ENCODE data around the gene CHGA.

GRCh38 chr14:92900660-92901059 is 22.3 kb upstream of the CHGA start:
- TF ChIP-seq CTCF (IDR thresholded peaks at IDR 0.05) (no peak), POLR2AphosphoS5 (IDR thresholded peaks at IDR 0.05) (no peak), POLR2A (IDR thresholded peaks at IDR 0.05) (no peak)
